GM23248 (cell line): ENCODE measurements around the gene ZNF652.

Experiments
- EZH2 ChIP-seq: fragments of 200-600 bp; sonication (generic); IDR thresholded peaks from 2 replicates; pipeline ENCODE4 v1.6.1; 2018; ENCODE audit warnings: antibody characterized with exemption, mild to moderate bottlenecking; ENCODE audit not compliant: insufficient read depth, poor library complexity, severe bottlenecking
- EZH2phosphoT487 ChIP-seq: fragments of 200-600 bp; sonication (generic); IDR thresholded peaks from 2 replicates; pipeline ENCODE4 v1.6.1; 2018; ENCODE audit warnings: antibody characterized with exemption, moderate library complexity, mild to moderate bottlenecking, low read depth; ENCODE audit not compliant: insufficient read depth

- TF ChIP-seq EZH2 = no peak
- TF ChIP-seq EZH2phosphoT487 = no peak
Observed at GRCh38 chr17:49384951-49385350, 22.9 kb upstream of the ZNF652 start.
